Large intestine (tissue), 3 donors: ENCODE results near the gene PALLD. TPM values are rescaled to one million over a fixed set of nuclear protein-coding genes. Genes with fewer than 3 reads are reported as not detected.
A peak's percentile ranks its signal among the peaks of the same experiment; 100 is the strongest.

Experiments
- DNase-seq, 2 donors: peaks; one replicate each; pipeline versions ENCODE4 v3.0.0 to v3.0.0-alpha.2; 2013
- H3K27ac ChIP-seq: one replicate; pipeline ENCODE4 v1.5.1; 2013; ENCODE audit warnings: low read length
- H3K27me3 ChIP-seq: 2 replicates; pipeline ENCODE4 v1.6.1; 2013; ENCODE audit warnings: low read length; ENCODE audit not compliant: control insufficient read depth, insufficient read depth
- H3K36me3 ChIP-seq: 2 replicates; pipeline ENCODE4 v1.6.1; 2013; ENCODE audit warnings: low read length; ENCODE audit not compliant: control insufficient read depth, insufficient read depth
- H3K4me1 ChIP-seq: one replicate; pipeline ENCODE4 v1.6.1; 2013; ENCODE audit warnings: low read length; ENCODE audit not compliant: control insufficient read depth, insufficient read depth
- H3K4me3 ChIP-seq: one replicate; pipeline ENCODE4 v1.5.1; 2013; ENCODE audit warnings: low read length
- H3K9me3 ChIP-seq: one replicate; pipeline ENCODE4 v1.6.1; 2013; ENCODE audit warnings: mild to moderate bottlenecking, low read depth, low read length, moderate library complexity; ENCODE audit not compliant: control insufficient read depth
- WGBS: methylation state at CpG from one replicate; pipeline ENCODE4 v1.1.5; 2013; ENCODE audit warnings: low lambda C conversion rate; ENCODE audit not compliant: insufficient coverage; 5-methylcytosine and 5-hydroxymethylcytosine counted together
- polyA plus RNA-seq: library from polyadenylated mRNA; unstranded; fragments of 120-200 nt; gene quantifications from one replicate; pipeline ENCODE4 v1.2.1, GENCODE V29; 2013

Gene PALLD
- polyA plus RNA-seq, 1 donor = 59.7 TPM

GRCh38 chr4:168555437-168555836 is 58.6 kb downstream of the PALLD start:
- H3K36me3 ChIP-seq = no peaks in the 10 kb centered on the region
- no peak for DNase-seq
- no peak overlapping the region for H3K27ac ChIP-seq
- peaks cover 10% of the 10 kb centered on the region for H3K4me1 ChIP-seq
- no peaks in the 10 kb centered on the region for H3K27me3 ChIP-seq
- WGBS = no CpG with 5 or more reads among the region's 5 CpGs
- H3K4me3 ChIP-seq = no peak overlapping the region
- H3K9me3 ChIP-seq = no peaks in the 10 kb centered on the region

- Histone ChIP-seq H3K9me3 (no peaks in the 10 kb centered on the region), H3K4me1 (peaks cover 23% of the 10 kb centered on the region), H3K27me3 (no peaks in the 10 kb centered on the region), H3K36me3 (no peaks in the 10 kb centered on the region), H3K27ac (no peak overlapping the region), H3K4me3 (no peak overlapping the region)
- no CpG with 5 or more reads among the region's 3 CpGs for WGBS
- DNase-seq = no peak
These were observed 60.8 kb downstream of the PALLD start for GRCh38 chr4:168557658-168558057.

DNA sequence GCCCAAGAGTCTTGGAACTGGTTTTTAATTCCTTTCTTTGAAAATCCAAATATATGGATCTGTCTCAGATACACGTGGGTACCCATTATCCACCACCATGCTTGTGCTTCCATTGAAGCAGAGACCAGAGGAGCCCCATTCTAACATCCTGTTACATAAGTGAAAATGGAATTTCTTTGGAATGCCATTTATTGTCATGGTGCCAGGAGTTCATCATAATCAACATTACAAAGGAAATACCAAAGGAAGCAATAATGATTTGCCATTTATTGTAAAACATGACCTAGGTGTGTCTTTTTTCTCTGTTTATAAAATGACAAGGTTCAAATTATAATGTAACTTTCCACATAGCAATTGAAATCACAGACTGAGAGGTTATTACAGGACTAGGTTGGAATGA is 61.7 kb downstream of the PALLD start:
- Histone ChIP-seq H3K27me3 (no peaks in the 10 kb centered on the region), H3K4me3 (no peak overlapping the region), H3K4me1 (peaks cover 23% of the 10 kb centered on the region), H3K36me3 (no peaks in the 10 kb centered on the region), H3K27ac (peak overlapping the region; percentile 26), H3K9me3 (no peaks in the 10 kb centered on the region)
- DNase-seq = peak; percentile 37 to 64
- WGBS = no CpG with 5 or more reads among the region's 1 CpG

DNA sequence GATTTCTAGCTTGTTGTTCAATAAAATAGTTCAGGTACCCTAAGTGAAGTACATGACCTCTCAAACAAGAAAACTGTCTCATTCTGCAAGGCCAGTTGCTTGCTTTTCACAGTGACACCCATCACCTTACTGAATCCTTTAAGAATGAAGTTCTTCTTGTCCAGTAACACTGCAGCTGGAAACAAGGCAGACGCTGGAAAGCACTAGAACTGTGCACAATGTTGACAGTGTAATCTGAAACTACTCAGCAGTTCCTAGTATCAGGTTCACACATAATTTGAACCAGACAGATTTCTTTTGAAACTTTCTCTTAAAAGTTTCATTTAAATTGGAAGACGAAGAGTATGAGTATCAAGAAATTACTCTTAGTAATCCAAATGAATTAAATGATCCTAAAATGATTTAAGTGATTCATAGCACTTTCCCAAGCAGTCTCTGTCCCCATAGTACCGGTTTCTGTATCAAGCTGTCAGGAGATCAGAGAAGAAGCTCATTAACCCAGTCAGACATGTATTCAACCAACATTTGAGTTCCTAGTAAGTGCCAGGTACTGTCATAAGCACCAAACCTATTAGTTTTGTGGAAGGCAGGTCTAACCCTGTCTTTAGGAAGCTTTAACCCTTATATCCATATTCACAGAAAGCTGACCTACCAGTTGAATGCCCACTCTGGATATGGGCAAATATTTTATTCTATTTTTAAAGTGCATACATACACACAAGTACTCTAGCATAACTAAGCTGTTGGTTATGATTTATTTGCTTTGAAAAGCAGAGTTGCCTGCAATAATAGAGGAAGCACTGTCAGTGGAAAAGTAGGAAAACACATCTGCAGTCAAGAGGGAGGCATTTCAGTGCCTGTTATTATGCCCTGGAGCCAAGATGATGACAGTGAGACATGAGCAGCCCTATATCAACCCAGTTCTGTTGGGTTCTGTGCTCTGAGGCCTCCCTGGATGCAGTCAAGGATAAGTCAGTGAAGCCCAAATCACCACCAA is 63.6 kb downstream of the PALLD start:
- DNase-seq = peak in 1 of 2 donors; percentile 51
- H3K9me3 ChIP-seq = no peaks in the 10 kb centered on the region
- whole genome bisulfite sequencing = 67% methylated on average over 1 of the region's 3 CpGs
- H3K27ac ChIP-seq = peak overlapping the region; percentile 26
- H3K4me1 ChIP-seq = peaks cover 23% of the 10 kb centered on the region
- no peaks in the 10 kb centered on the region for H3K36me3 ChIP-seq
- no peak overlapping the region for H3K4me3 ChIP-seq
- H3K27me3 ChIP-seq = no peaks in the 10 kb centered on the region

GRCh38 chr4:168562041-168562571 is 65.3 kb downstream of the PALLD start:
- DNase-seq = peak; percentile 40 to 58
- Histone ChIP-seq H3K9me3 (no peaks in the 10 kb centered on the region), H3K4me1 (peaks cover 23% of the 10 kb centered on the region), H3K36me3 (no peaks in the 10 kb centered on the region), H3K27me3 (no peaks in the 10 kb centered on the region), H3K27ac (no peak overlapping the region), H3K4me3 (no peak overlapping the region)
- WGBS = no CpG with 5 or more reads among the region's 3 CpGs

GRCh38 chr4:168564023-168564422 is 67.2 kb downstream of the PALLD start:
- Histone ChIP-seq H3K27me3 (no peaks in the 10 kb centered on the region), H3K36me3 (no peaks in the 10 kb centered on the region), H3K9me3 (no peaks in the 10 kb centered on the region), H3K27ac (no peak overlapping the region), H3K4me3 (no peak overlapping the region), H3K4me1 (peaks cover 18% of the 10 kb centered on the region)
- DNase-seq = no peak
- no CpG with 5 or more reads among the region's 3 CpGs for WGBS

GRCh38 chr4:168565130-168565529 is 68.3 kb downstream of the PALLD start:
- no peaks in the 10 kb centered on the region for H3K9me3 ChIP-seq
- H3K27me3 ChIP-seq = no peaks in the 10 kb centered on the region
- no peak overlapping the region for H3K27ac ChIP-seq
- no CpG with 5 or more reads among the region's 2 CpGs for WGBS
- no peak overlapping the region for H3K4me3 ChIP-seq
- H3K36me3 ChIP-seq = no peaks in the 10 kb centered on the region
- H3K4me1 ChIP-seq = peaks cover 20% of the 10 kb centered on the region
- DNase-seq = no peak

DNA sequence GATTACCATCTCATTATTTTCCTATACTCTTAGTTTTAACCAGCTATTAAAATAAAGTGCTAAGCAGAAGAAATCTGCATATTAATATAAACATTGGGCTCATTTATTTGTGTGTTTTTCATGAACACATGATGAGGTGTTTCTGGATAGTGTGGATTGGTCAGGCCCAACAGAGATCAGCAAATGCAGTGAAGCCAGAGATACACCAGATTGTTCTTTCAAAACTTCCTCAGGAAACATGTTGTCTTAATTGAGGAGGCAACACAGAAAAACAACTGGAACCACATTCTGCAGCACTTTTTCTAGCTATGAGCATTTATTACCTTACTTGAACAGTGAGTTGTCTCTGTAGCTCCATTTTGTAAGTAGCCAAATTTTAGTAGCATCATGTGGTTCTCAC is 69.9 kb downstream of the PALLD start:
- Histone ChIP-seq H3K4me3 (no peak overlapping the region), H3K36me3 (no peaks in the 10 kb centered on the region), H3K27ac (no peak overlapping the region), H3K27me3 (no peaks in the 10 kb centered on the region), H3K4me1 (peaks cover 9% of the 10 kb centered on the region), H3K9me3 (no peaks in the 10 kb centered on the region)
- no peak for DNase-seq

DNA sequence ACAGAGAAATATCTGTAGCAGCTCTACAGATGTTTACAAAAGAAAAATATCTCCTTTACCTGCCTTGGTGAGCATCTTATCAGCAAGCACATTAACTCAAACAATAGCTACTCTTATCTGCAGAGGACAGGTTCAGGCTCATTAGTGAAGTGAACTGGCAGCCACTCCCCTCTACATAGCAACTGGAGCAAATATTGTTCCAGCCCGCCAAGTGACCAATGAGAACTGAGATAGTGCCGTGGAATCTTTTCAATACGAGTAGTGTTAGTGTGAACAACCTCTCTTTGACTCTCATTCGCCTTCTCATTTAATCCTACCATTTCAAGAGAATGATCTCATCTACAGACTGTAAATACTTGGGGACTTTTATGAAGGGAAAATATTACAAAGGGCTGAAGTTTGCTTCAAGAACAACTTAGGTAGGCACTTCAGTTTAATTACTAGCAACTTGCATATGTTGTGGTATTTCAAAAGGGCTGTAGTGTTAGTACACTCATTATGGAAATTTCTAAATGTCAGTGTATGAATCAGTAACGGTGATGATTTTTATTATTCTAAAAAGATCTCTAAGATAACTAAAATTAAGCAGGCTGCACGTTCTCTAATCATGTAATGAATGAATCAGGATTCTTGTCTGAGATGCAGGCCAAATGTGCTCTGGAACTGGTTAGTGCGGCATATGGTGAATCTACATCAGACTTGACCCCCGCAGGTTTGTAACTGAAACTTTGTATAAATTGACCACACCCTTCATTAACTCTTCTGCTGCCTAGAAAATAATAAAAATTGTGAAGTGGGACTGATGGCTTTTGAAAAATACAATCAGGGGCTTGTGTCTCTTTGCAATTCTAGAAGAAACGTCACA is 72.4 kb downstream of the PALLD start:
- no peaks in the 10 kb centered on the region for H3K27me3 ChIP-seq
- H3K9me3 ChIP-seq = no peaks in the 10 kb centered on the region
- whole genome bisulfite sequencing = no CpG with 5 or more reads among the region's 9 CpGs
- DNase-seq = peak; percentile 89 to 95
- H3K4me3 ChIP-seq = no peak overlapping the region
- H3K4me1 ChIP-seq = peaks cover 9% of the 10 kb centered on the region
- no peaks in the 10 kb centered on the region for H3K36me3 ChIP-seq
- peak overlapping the region; percentile 53 for H3K27ac ChIP-seq

DNA sequence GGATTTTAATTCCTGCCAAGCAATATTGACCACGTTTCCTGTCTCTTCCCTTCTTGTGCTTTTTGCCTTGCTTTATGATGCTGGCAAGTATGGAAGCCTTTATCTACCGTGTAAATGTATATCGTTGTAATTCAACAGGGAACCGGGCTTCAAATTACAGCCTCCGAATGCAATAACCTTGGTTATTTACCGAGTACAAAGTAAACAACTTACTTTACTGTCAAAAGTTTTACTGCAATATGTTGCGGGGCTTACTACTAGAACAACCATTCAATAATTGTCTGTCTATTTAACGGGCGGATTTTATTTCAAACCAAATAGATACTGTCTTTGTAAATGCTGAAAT is 73.1 kb downstream of the PALLD start:
- no peak for DNase-seq

More for the DNA sequence above, 73.1 kb downstream of the PALLD start:
- no peaks in the 10 kb centered on the region for H3K9me3 ChIP-seq
- H3K4me1 ChIP-seq = peaks cover 9% of the 10 kb centered on the region
- no CpG with 5 or more reads among the region's 9 CpGs for WGBS
- no peaks in the 10 kb centered on the region for H3K27me3 ChIP-seq
- H3K27ac ChIP-seq = peak overlapping the region; percentile 53
- H3K36me3 ChIP-seq = no peaks in the 10 kb centered on the region
- H3K4me3 ChIP-seq = no peak overlapping the region
